Fibroblast of lung (primary cell): ENCODE measurements around the gene TUBG1. TPM values are rescaled to one million over a fixed set of nuclear protein-coding genes. Genes with fewer than 3 reads are reported as not detected.

ENCODE experiments used
- DNase-seq, 2 donors: peaks; one replicate each; pipeline versions ENCODE4 v3.0.0 to v3.0.0-alpha.2; 2010; ENCODE audit warnings: low read depth in 2 of 2
- H2AFZ ChIP-seq: 2 replicates; pipeline ENCODE4 v1.5.1; 2012; ENCODE audit warnings: low read length, control low read depth, inconsistent platforms
- H3K27ac ChIP-seq: 2 replicates; pipeline ENCODE4 v1.5.1; 2011; ENCODE audit warnings: low read length, control low read depth; ENCODE audit not compliant: insufficient read depth
- H3K27me3 ChIP-seq: 2 replicates; pipeline ENCODE4 v1.5.1; 2011; ENCODE audit warnings: mild to moderate bottlenecking, low read length; ENCODE audit not compliant: control insufficient read depth, insufficient read depth
- H3K36me3 ChIP-seq: 2 replicates; pipeline ENCODE4 v1.5.1; 2011; ENCODE audit warnings: low read length; ENCODE audit not compliant: control insufficient read depth, insufficient read depth
- H3K4me1 ChIP-seq: 2 replicates; pipeline ENCODE4 v1.5.1; 2011; ENCODE audit warnings: low read length; ENCODE audit not compliant: control insufficient read depth, insufficient read depth; ENCODE audit errors: extremely low read depth
- H3K4me2 ChIP-seq: 2 replicates; pipeline ENCODE4 v1.5.1; 2011; ENCODE audit warnings: low read length, control low read depth; ENCODE audit not compliant: insufficient read depth; ENCODE audit errors: extremely low read depth
- H3K4me3 ChIP-seq, 4 experiments: fragments of 200-600 bp in 1 of 4; sonication (generic) in 1 of 4; replicated peaks in 1 of 4; 2 replicates each; pipeline ENCODE4 v1.5.1; 2011 to 2016; ENCODE audit warnings: low read length in 4 of 4, low read depth in 3 of 4, mild to moderate bottlenecking in 3 of 4, control low read depth in 2 of 4, inconsistent platforms in 1 of 4, mixed read lengths in 1 of 4; ENCODE audit not compliant: insufficient read depth in 1 of 4; ENCODE audit errors: control extremely low read depth in 1 of 4
- H3K79me2 ChIP-seq: 2 replicates; pipeline ENCODE4 v1.5.1; 2012; ENCODE audit warnings: mild to moderate bottlenecking, low read length, inconsistent platforms; ENCODE audit not compliant: control insufficient read depth, insufficient read depth
- H3K9ac ChIP-seq: 2 replicates; pipeline ENCODE4 v1.5.1; 2011; ENCODE audit warnings: mild to moderate bottlenecking, low read length, control low read depth; ENCODE audit not compliant: insufficient read depth
- H3K9me3 ChIP-seq: 2 replicates; pipeline ENCODE4 v1.5.1; 2012; ENCODE audit warnings: low read depth, low read length; ENCODE audit not compliant: control insufficient read depth, insufficient read depth
- H4K20me1 ChIP-seq: 2 replicates; pipeline ENCODE4 v1.5.1; 2011; ENCODE audit warnings: low read length; ENCODE audit not compliant: control insufficient read depth, insufficient read depth; ENCODE audit errors: extremely low read depth
- EZH2 ChIP-seq: IDR thresholded peaks from 2 replicates; pipeline ENCODE4 v1.5.1; 2012; ENCODE audit warnings: low read length, control low read depth, mild to moderate bottlenecking; ENCODE audit errors: missing control alignments
- polyA plus RNA-seq, 2 donors: library from polyadenylated mRNA; depleted of rRNA in 1 of 2; stranded (reverse) in 1 of 2; unstranded in 1 of 2; fragments of >200 nt; gene quantifications; 2 replicates each; pipeline ENCODE4 v1.2.1, GENCODE V29; 2011 to 2012; ENCODE audit warnings: missing spikeins in 1 of 2
- total RNA-seq: library from RNA; depleted of rRNA; stranded (reverse); fragments of >200 nt; gene quantifications from 2 replicates; pipeline ENCODE4 v1.2.1, GENCODE V29; 2014
- TF ChIP-seq, protein P1 (sequence below), 2 donors: IDR thresholded peaks in 1 of 2; conservative IDR thresholded peaks in 1 of 2; 1 replicate in 1 of 2; 2 replicates in 1 of 2; pipeline ENCODE4 v1.5.1; 2011 to 2012; ENCODE audit warnings: low read length in 2 of 2, control low read depth in 1 of 2, inconsistent platforms in 1 of 2, low read depth in 1 of 2, mild to moderate bottlenecking in 1 of 2

The TUBG1 gene
- total and polyA plus RNA-seq, 2 donors (not counting 1 experiment from before 2014, with no cell fraction given), result 16.7 to 60.0 TPM

DNA sequence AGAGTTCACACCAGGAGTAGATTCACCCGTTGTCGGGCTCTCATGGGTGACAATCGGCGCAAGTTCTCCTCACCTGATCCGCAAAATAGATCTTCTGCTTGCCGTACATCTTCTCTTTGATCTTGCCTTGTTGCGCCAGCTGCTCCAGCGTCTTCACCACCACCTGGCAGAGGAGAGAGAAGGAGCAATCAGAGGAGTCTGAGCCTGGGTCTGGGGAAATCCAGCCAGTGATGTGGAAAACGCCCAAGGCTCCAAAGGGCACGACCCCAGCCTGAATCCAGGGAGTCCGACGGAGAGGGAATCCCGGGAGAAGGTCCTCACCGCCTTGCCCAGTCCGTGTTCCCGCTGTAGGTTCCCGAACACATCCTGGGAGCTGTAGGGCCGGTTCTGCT lies 32.3 kb upstream of the TUBG1 start:
- peak overlapping the region; percentile 75 to 93 (median 82) for H3K4me3 ChIP-seq
- H3K4me2 ChIP-seq, result peak overlapping the region; percentile 77
- peaks cover 17% of the 10 kb centered on the region for H3K36me3 ChIP-seq
- no peak for DNase-seq
- no peaks in the 10 kb centered on the region for H3K9me3 ChIP-seq
- no peak for TF ChIP-seq EZH2
- TF ChIP-seq, protein P1, sequence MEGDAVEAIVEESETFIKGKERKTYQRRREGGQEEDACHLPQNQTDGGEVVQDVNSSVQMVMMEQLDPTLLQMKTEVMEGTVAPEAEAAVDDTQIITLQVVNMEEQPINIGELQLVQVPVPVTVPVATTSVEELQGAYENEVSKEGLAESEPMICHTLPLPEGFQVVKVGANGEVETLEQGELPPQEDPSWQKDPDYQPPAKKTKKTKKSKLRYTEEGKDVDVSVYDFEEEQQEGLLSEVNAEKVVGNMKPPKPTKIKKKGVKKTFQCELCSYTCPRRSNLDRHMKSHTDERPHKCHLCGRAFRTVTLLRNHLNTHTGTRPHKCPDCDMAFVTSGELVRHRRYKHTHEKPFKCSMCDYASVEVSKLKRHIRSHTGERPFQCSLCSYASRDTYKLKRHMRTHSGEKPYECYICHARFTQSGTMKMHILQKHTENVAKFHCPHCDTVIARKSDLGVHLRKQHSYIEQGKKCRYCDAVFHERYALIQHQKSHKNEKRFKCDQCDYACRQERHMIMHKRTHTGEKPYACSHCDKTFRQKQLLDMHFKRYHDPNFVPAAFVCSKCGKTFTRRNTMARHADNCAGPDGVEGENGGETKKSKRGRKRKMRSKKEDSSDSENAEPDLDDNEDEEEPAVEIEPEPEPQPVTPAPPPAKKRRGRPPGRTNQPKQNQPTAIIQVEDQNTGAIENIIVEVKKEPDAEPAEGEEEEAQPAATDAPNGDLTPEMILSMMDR (conservative IDR thresholded peaks at IDR 0.05 in 1 of 2, IDR thresholded peaks at IDR 0.05 in 1 of 2; ENCODE audit: low read depth in 1 of 2, low read length in 2 of 2), result no peak
- peak overlapping the region; percentile 70 for H3K9ac ChIP-seq
- H3K79me2 ChIP-seq, result peaks cover 28% of the 10 kb centered on the region
- H4K20me1 ChIP-seq, result no peaks in the 10 kb centered on the region
- H3K4me1 ChIP-seq, result peaks cover 6% of the 10 kb centered on the region
- peak overlapping the region; percentile 77 for H3K27ac ChIP-seq
- no peak overlapping the region for H2AFZ ChIP-seq
- H3K27me3 ChIP-seq, result no peaks in the 10 kb centered on the region

DNA sequence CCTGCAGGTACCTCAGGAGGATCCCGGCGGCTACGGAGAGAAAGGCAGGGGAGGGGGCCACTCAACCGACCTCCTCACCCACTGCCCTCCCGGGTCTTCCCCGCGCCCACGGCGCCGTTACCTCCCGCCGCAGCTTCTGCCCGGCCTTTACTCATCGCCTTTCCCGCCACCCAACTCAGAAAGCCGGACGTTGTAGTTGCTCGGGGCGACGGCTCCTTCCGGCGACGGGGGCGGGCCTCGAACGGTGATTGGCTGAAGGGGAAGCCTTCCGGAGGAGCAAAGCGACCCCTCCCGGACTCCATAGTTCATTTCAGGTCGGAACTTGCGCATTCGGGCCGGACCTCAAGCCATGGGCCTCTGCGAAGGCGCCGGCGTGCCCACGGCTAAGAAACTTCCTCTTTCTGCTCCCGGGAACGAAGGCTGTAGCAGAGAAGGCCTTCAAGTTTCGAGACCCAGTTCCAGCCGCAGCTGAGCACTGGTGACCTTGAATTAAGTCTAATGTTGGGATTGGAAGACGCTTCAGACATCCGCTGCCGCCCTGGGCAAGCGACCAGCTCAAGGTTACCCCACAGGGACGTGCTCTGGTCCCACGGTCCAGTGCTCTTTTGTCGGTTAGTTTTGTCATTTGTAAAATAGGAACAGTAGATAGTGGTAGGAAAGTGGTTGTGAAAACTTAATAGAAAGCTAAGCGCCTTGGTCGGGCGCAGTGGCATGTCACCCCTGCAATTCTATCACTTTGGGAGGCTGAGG lies 31.8 kb upstream of the TUBG1 start, which contains the start of gene PSMC3IP:
TSS of gene PSMC3IP (minus strand) at position 198 of the 750 bp plus-strand sequence. CDS start at position 155, 43 bp downstream.
- Histone ChIP-seq H3K4me2 (peak within 1 kb of the TSS; percentile 95), H3K4me1 (peaks cover 6% of the 10 kb centered on the region), H3K27ac (peak within 1 kb of the TSS; percentile 91), H2AFZ (peak within 1 kb of the TSS; percentile 87), H3K4me3 (peak within 1 kb of the TSS; percentile 81 to 93 (median 87)), H3K79me2 (peaks cover 28% of the 10 kb centered on the region), H3K36me3 (peaks cover 19% of the 10 kb centered on the region), H3K9me3 (no peaks in the 10 kb centered on the region), H3K9ac (peak within 1 kb of the TSS; percentile 78), H4K20me1 (no peaks in the 10 kb centered on the region), H3K27me3 (no peaks in the 10 kb centered on the region)
- TF ChIP-seq, protein P1 (conservative IDR thresholded peaks at IDR 0.05 in 1 of 2, IDR thresholded peaks at IDR 0.05 in 1 of 2; ENCODE audit: low read depth in 1 of 2, low read length in 2 of 2), result peak in 1 of 2 donors; percentile 29
- no peak for TF ChIP-seq EZH2
- peak; percentile 92 to 93 for DNase-seq

DNA sequence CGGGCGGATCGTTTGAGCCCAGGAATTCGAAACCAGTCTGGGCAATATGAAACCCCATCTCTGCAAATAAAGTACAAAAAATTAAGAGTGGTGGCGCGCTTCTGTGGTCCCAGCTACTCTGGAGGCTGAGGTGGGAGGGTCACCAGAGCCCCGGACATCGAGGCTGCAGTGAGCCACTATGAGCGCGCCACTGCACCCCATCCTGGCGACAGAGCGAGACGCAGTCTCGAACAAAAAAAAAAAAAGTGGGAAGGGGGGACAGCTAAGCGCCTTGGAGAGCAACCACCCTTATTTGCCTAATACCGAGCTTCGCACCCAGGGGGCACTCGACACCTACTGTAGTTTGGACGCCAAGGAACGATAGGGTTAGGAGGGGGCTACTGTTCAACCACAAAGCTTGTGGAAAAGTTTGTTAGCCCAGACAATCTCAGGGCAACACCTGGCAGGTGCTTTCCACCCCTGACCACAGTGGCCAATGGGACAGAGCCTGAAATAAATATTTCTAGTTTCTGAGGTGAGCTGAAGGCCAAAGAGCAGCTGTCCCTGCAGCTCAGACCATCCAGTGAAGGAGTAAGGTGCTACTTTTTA lies 31.1 kb upstream of the TUBG1 start:
- peak; percentile 59 to 76 for DNase-seq
- Histone ChIP-seq H3K9me3 (no peaks in the 10 kb centered on the region), H3K36me3 (peaks cover 13% of the 10 kb centered on the region), H3K79me2 (peaks cover 28% of the 10 kb centered on the region), H3K4me3 (peak overlapping the region; percentile 81 to 93 (median 86)), H3K27ac (peak overlapping the region; percentile 91), H3K9ac (peak overlapping the region; percentile 78), H4K20me1 (no peaks in the 10 kb centered on the region), H3K4me1 (peaks cover 6% of the 10 kb centered on the region), H3K27me3 (no peaks in the 10 kb centered on the region), H3K4me2 (peak overlapping the region; percentile 95), H2AFZ (peak overlapping the region; percentile 87)
- TF ChIP-seq EZH2, result no peak
- TF ChIP-seq, protein P1 (conservative IDR thresholded peaks at IDR 0.05 in 1 of 2, IDR thresholded peaks at IDR 0.05 in 1 of 2; ENCODE audit: low read depth in 1 of 2, low read length in 2 of 2), result peak; percentile 77 to 80
